CD14-positive monocyte (primary cell): ENCODE data around the gene HID1. TPM values are rescaled to one million over a fixed set of nuclear protein-coding genes. Genes with fewer than 3 reads are reported as not detected.
A peak's percentile ranks its signal among the peaks of the same experiment; 100 is the strongest.

Experiments used
- DNase-seq, 3 donors: peaks; one replicate each; pipeline ENCODE4 v3.0.0-alpha.2; 2011 to 2022
- H2AFZ ChIP-seq: 2 replicates; pipeline ENCODE4 v1.6.0; 2012; ENCODE audit warnings: mild to moderate bottlenecking, low read depth, low read length, inconsistent platforms; ENCODE audit not compliant: insufficient read depth, poor library complexity, severe bottlenecking
- H3K27ac ChIP-seq, 2 donors: 1 replicate in 1 of 2; 2 replicates in 1 of 2; pipeline ENCODE4 v1.5.1; 2012 to 2013; ENCODE audit warnings: low read length in 2 of 2, control low read depth in 1 of 2, inconsistent platforms in 1 of 2, low read depth in 1 of 2, mild to moderate bottlenecking in 1 of 2
- H3K27me3 ChIP-seq, 2 donors: one replicate each; pipeline versions ENCODE4 v1.6.0 to v1.6.1; 2011 to 2013; ENCODE audit warnings: low read length in 2 of 2; ENCODE audit not compliant: control insufficient read depth in 2 of 2, insufficient read depth in 2 of 2
- H3K36me3 ChIP-seq, 2 donors: replicated peaks in 1 of 2; 1 replicate in 1 of 2; 2 replicates in 1 of 2; pipeline versions ENCODE4 v1.5.1 to v1.6.1; 2012 to 2013; ENCODE audit warnings: low read length in 2 of 2, control low read depth in 1 of 2, inconsistent platforms in 1 of 2, mild to moderate bottlenecking in 1 of 2; ENCODE audit not compliant: insufficient read depth in 2 of 2, control insufficient read depth in 1 of 2
- H3K4me1 ChIP-seq, 2 donors: 1 replicate in 1 of 2; 2 replicates in 1 of 2; pipeline versions ENCODE4 v1.5.1 to v1.6.1; 2012 to 2013; ENCODE audit warnings: low read length in 2 of 2, control low read depth in 1 of 2, inconsistent platforms in 1 of 2, mild to moderate bottlenecking in 1 of 2, moderate library complexity in 1 of 2; ENCODE audit not compliant: insufficient read depth in 2 of 2, control insufficient read depth in 1 of 2
- H3K4me2 ChIP-seq: replicated peaks from 2 replicates; pipeline ENCODE3; 2012; ENCODE audit warnings: low read length, moderate library complexity, mild to moderate bottlenecking; ENCODE audit not compliant: poor library complexity, severe bottlenecking; ENCODE audit errors: extremely low read depth
- H3K4me3 ChIP-seq, 3 experiments: fragments of 200-600 bp in 1 of 3; sonication (generic) in 1 of 3; replicated peaks in 1 of 3; 1 replicate in 2 of 3; 2 replicates in 1 of 3; pipeline ENCODE4 v1.5.1; 2011 to 2013; ENCODE audit warnings: low read length in 3 of 3, mild to moderate bottlenecking in 3 of 3, control low read depth in 2 of 3, low read depth in 2 of 3, inconsistent platforms in 1 of 3, moderate library complexity in 1 of 3
- H3K79me2 ChIP-seq: 2 replicates; pipeline ENCODE4 v1.6.0; 2012; ENCODE audit warnings: mild to moderate bottlenecking, control low read depth, inconsistent platforms, low read length, moderate library complexity; ENCODE audit not compliant: insufficient read depth
- H3K9ac ChIP-seq: 2 replicates; pipeline ENCODE4 v1.6.0; 2017; ENCODE audit warnings: low read length, mild to moderate bottlenecking; ENCODE audit not compliant: insufficient read depth, poor library complexity, severe bottlenecking
- H3K9me3 ChIP-seq, 2 donors: replicated peaks in 1 of 2; 1 replicate in 1 of 2; 2 replicates in 1 of 2; pipeline versions ENCODE4 v1.5.1 to v1.6.1; 2012 to 2013; ENCODE audit warnings: low read length in 2 of 2, control low read depth in 1 of 2; ENCODE audit not compliant: control insufficient read depth in 1 of 2, insufficient read depth in 1 of 2
- H4K20me1 ChIP-seq: 2 replicates; pipeline ENCODE4 v1.6.0; 2012; ENCODE audit warnings: mild to moderate bottlenecking, low read length, control low read depth, moderate library complexity; ENCODE audit not compliant: insufficient read depth
- H3K27ac Mint-ChIP-seq, 7 donors: one replicate each; pipeline ENCODE4 v1.8.0; 2020; ENCODE audit warnings: mild to moderate bottlenecking in 7 of 7, mixed read lengths in 7 of 7, moderate library complexity in 6 of 7, inconsistent platforms in 2 of 7
- H3K27me3 Mint-ChIP-seq, 3 donors: one replicate each; pipeline ENCODE4 v1.8.0; 2021 to 2022; ENCODE audit warnings: low read depth in 3 of 3, mild to moderate bottlenecking in 3 of 3, mixed read lengths in 3 of 3, moderate library complexity in 3 of 3, inconsistent platforms in 1 of 3
- H3K36me3 Mint-ChIP-seq, 2 donors: one replicate each; pipeline ENCODE4 v1.8.0; 2020; ENCODE audit warnings: mixed read lengths in 2 of 2, inconsistent platforms in 1 of 2, mild to moderate bottlenecking in 1 of 2
- H3K4me1 Mint-ChIP-seq: one replicate; pipeline ENCODE4 v1.8.0; 2020; ENCODE audit warnings: mild to moderate bottlenecking, mixed read lengths
- H3K4me3 Mint-ChIP-seq, 2 donors: one replicate each; pipeline ENCODE4 v1.8.0; 2020; ENCODE audit warnings: mild to moderate bottlenecking in 2 of 2, mixed read lengths in 2 of 2, moderate library complexity in 1 of 2
- H3K9me3 Mint-ChIP-seq, 7 donors: one replicate each; pipeline ENCODE4 v1.8.0; 2020 to 2022; ENCODE audit warnings: mixed read lengths in 7 of 7, mild to moderate bottlenecking in 6 of 7, moderate library complexity in 6 of 7, inconsistent platforms in 2 of 7
- whole genome bisulfite sequencing: methylation state at CpG from one replicate; pipeline ENCODE4 v1.1.5; 2013; ENCODE audit warnings: missing lambda C conversion rate; ENCODE audit not compliant: insufficient coverage; 5-methylcytosine and 5-hydroxymethylcytosine counted together
- intact Hi-C, 2 donors: fragments of 100-400 bp; cut with micrococcal nuclease; formaldehyde crosslinking; loops; one replicate each; pipeline versions ENCODE4 v1.15.0 to v1.15.1; 2023
- polyA plus RNA-seq, 3 donors: library from polyadenylated mRNA; depleted of rRNA in 1 of 3; unstranded in 2 of 3; stranded (reverse) in 1 of 3; fragments of 300-500 nt in 2 of 3; fragments of >200 nt in 1 of 3; fragmentation: Illumina TruSeq in 2 of 3; gene quantifications; 1 replicate in 2 of 3; 2 replicates in 1 of 3; pipeline ENCODE4 v1.2.3, GENCODE V29; 2012 to 2021
- TF ChIP-seq, protein P1 (sequence below): fragments of 200-600 bp; IDR thresholded peaks from one replicate; pipeline ENCODE4 v1.8.0; 2022; ENCODE audit warnings: antibody characterized with exemption, mild to moderate bottlenecking

The HID1 gene
- polyA plus RNA-seq, 3 donors = not detected

- no peak overlapping the region for H2AFZ ChIP-seq
- peaks cover 8% of the 10 kb centered on the region for H3K79me2 ChIP-seq
- no peaks in the 10 kb centered on the region for H3K27me3 ChIP-seq
- Mint-ChIP-seq H3K4me1 (peaks cover 5% of the 10 kb centered on the region), H3K27me3 (peaks cover 0 to 1% (median 0%) of the 10 kb centered on the region in 3 donors), H3K4me3 (no peak overlapping the region), H3K9me3 (no peaks in the 10 kb centered on the region), H3K27ac (peak overlapping the region in 1 of 7 donors; percentile 22), H3K36me3 (peaks cover 60 to 65% of the 10 kb centered on the region in 2 donors)
- TF ChIP-seq, protein P1, sequence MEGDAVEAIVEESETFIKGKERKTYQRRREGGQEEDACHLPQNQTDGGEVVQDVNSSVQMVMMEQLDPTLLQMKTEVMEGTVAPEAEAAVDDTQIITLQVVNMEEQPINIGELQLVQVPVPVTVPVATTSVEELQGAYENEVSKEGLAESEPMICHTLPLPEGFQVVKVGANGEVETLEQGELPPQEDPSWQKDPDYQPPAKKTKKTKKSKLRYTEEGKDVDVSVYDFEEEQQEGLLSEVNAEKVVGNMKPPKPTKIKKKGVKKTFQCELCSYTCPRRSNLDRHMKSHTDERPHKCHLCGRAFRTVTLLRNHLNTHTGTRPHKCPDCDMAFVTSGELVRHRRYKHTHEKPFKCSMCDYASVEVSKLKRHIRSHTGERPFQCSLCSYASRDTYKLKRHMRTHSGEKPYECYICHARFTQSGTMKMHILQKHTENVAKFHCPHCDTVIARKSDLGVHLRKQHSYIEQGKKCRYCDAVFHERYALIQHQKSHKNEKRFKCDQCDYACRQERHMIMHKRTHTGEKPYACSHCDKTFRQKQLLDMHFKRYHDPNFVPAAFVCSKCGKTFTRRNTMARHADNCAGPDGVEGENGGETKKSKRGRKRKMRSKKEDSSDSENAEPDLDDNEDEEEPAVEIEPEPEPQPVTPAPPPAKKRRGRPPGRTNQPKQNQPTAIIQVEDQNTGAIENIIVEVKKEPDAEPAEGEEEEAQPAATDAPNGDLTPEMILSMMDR = no peak
- no peaks in the 10 kb centered on the region for H3K9me3 ChIP-seq
- H3K27ac ChIP-seq = no peak overlapping the region
- no peak overlapping the region for H3K9ac ChIP-seq
- no peak overlapping the region for H3K4me3 ChIP-seq
- H3K4me1 ChIP-seq = no peaks in the 10 kb centered on the region
- intact Hi-C loops = no loop called here
- 91% methylated on average over 3 of the region's 5 CpGs for WGBS
- DNase-seq = no peak
- H3K36me3 ChIP-seq = peaks cover 49 to 62% of the 10 kb centered on the region in 2 donors
- H3K4me2 ChIP-seq = no peak overlapping the region
- H4K20me1 ChIP-seq = peaks cover 9% of the 10 kb centered on the region
Observed at GRCh38 chr17:75019146-75019545, 46.6 kb upstream of the HID1 start.

DNA sequence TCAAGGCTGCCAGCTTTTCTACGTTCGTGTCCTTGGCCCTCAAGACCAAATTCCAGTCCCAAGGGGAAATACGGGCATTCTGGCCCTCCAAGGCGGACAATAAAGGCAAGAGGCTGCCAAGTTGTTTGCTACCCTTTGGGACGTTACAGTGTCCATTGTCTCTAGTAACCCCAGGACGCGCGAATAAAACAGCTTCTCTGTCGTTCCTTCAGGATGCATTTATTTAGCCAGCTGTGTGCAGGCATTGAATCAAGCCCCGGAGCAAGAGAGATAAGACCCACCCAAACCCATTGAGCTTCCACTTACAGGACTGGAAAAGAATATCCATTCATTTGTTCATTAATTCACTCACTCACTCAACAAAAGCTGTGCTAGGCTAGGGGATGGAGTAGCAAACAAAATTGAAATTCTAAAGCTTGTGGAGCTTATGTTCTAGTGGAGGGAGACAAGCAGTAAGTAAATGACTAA is 40.6 kb upstream of the HID1 start:
- Histone ChIP-seq H3K4me3 (peak overlapping the region; percentile 90 to 97 (median 94)), H4K20me1 (peaks cover 20% of the 10 kb centered on the region), H3K27me3 (no peaks in the 10 kb centered on the region), H3K9ac (peak overlapping the region; percentile 82), H3K36me3 (peaks cover 9 to 17% of the 10 kb centered on the region in 2 donors), H2AFZ (peak overlapping the region; percentile 97), H3K79me2 (peaks cover 19% of the 10 kb centered on the region), H3K4me2 (peak overlapping the region; percentile 94), H3K9me3 (no peaks in the 10 kb centered on the region), H3K4me1 (peaks cover 17 to 22% of the 10 kb centered on the region in 2 donors), H3K27ac (peak overlapping the region; percentile 22 to 80)
- H3K27ac Mint-ChIP-seq = peak overlapping the region in 6 of 7 donors; percentile 35 to 91 (median 75)
- H3K27me3 Mint-ChIP-seq = peaks cover under 1 to 8% (median 4%) of the 10 kb centered on the region in 3 donors
- TF ChIP-seq, protein P1 = no peak
- 0% methylated on average over 9 of the region's 10 CpGs for WGBS
- intact Hi-C loops = no loop called here
- H3K4me1 Mint-ChIP-seq = peaks cover 20% of the 10 kb centered on the region
- H3K9me3 Mint-ChIP-seq = no peaks in the 10 kb centered on the region
- no peak for DNase-seq
- peak overlapping the region; percentile 93 to 97 for H3K4me3 Mint-ChIP-seq
- peaks cover 17% of the 10 kb centered on the region in 2 donors for H3K36me3 Mint-ChIP-seq
